Measurements from ENCODE around the gene DAPK1.

DNA sequence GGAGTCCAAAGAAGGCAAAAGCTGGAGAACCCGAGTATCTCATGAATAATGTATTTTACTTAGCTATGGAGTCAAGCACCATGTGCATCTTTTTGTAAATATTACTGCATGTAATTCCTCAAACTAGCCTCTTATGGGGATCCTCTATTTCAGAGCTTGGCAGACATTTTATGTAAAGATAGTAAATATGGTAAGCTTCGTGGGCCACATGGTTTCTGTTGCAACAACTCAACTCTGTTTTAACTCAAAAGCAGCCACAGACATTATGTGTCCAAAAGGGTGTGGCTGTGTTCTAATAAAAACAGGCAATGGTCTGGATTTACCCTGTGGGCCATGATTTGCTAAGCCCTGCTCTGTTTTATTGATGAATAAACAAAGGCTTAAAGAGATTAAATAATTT, 17.3 kb downstream of the DAPK1 start:
- TF ChIP-seq, protein P1, sequence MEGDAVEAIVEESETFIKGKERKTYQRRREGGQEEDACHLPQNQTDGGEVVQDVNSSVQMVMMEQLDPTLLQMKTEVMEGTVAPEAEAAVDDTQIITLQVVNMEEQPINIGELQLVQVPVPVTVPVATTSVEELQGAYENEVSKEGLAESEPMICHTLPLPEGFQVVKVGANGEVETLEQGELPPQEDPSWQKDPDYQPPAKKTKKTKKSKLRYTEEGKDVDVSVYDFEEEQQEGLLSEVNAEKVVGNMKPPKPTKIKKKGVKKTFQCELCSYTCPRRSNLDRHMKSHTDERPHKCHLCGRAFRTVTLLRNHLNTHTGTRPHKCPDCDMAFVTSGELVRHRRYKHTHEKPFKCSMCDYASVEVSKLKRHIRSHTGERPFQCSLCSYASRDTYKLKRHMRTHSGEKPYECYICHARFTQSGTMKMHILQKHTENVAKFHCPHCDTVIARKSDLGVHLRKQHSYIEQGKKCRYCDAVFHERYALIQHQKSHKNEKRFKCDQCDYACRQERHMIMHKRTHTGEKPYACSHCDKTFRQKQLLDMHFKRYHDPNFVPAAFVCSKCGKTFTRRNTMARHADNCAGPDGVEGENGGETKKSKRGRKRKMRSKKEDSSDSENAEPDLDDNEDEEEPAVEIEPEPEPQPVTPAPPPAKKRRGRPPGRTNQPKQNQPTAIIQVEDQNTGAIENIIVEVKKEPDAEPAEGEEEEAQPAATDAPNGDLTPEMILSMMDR (IDR thresholded peaks at IDR 0.05), result no peak
- TF ChIP-seq RAD21 (conservative IDR thresholded peaks at IDR 0.05 in 1 of 2, IDR thresholded peaks at IDR 0.05 in 1 of 2) (no peak), ZSCAN20 (CRISPR knock-in tag; IDR thresholded peaks at IDR 0.05) (no peak), EP300 (IDR thresholded peaks at IDR 0.05) (no peak), POLR2A (IDR thresholded peaks at IDR 0.05; ENCODE audit: low read length) (no peak), RCOR1 (IDR thresholded peaks at IDR 0.05; ENCODE audit: low read depth, low read length) (no peak), MAFK (IDR thresholded peaks at IDR 0.05; ENCODE audit: partially characterized antibody) (no peak), RNF2 (IDR thresholded peaks at IDR 0.05; ENCODE audit: borderline replicate concordance, low read depth) (no peak), RFX5 (IDR thresholded peaks at IDR 0.05) (no peak), ZC3H11A (IDR thresholded peaks at IDR 0.05) (no peak), MYC (IDR thresholded peaks at IDR 0.05; ENCODE audit: borderline replicate concordance, low read length) (no peak), KDM5A (IDR thresholded peaks at IDR 0.05) (no peak)
- TF ChIP-seq, protein P2, sequence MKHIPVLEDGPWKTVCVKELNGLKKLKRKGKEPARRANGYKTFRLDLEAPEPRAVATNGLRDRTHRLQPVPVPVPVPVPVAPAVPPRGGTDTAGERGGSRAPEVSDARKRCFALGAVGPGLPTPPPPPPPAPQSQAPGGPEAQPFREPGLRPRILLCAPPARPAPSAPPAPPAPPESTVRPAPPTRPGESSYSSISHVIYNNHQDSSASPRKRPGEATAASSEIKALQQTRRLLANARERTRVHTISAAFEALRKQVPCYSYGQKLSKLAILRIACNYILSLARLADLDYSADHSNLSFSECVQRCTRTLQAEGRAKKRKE (CRISPR knock-in tag; IDR thresholded peaks at IDR 0.05; ENCODE audit: low read depth), result no peak

All from A549 (cell line).